ENCODE measurements around the gene BANF2.

Gene BANF2

DNA sequence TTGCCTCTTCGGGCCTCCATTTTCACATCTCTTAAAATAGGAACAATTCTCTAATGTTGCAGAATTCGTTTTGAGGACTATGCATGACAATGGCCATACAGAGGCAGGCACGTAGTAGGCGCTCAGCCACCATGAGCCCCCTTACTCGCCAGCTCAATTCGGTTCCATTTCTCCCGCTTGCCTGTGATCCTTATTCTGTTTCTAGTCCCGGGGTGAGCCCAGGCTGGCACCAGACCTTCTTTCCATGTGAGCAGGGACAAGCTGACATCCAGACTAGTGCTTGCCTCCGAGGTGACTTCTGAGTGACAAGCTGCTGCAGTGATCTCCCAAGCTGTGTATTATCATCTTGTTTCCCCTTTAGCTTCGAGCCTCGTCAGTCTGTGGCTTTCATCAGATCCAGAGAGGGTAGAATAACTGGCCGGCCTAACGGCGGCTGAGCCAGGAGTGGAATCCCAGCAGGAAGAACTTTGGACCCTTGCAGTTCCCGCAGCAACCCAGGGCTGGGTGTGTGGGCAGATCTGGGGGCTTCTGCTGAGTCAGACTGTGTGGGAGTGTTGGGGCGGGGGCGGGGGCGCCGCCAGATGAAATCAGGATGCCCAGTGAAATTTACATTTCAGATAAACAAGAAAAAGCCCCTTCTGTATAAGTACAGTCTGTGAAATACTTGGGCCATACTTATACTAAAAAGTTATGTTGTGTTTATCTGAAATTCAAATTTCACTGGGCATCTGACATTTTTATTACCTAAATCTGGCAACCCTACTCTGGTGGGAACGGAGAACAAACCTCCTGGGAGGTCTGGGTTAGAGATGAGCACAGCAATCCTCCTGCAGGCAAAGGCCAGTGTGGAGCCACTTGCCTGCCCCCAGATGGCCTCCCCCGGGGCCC lies 10.9 kb downstream of the BANF2 start:
- no peak for DNase-seq (ENCODE audit: low read depth)

- no peak for DNase-seq (ENCODE audit: low read depth)
Observed at GRCh38 chr20:17711267-17711627, 11.5 kb downstream of the BANF2 start.

- no peak for DNase-seq (ENCODE audit: low read depth)
Observed at GRCh38 chr20:17712201-17712600, 12.4 kb downstream of the BANF2 start.

- DNase-seq (ENCODE audit: low read depth) = no peak
Observed at GRCh38 chr20:17712708-17713107, 12.9 kb downstream of the BANF2 start.

- no peak for DNase-seq (ENCODE audit: low read depth)
Observed at GRCh38 chr20:17714597-17714996, 14.8 kb downstream of the BANF2 start.

DNA sequence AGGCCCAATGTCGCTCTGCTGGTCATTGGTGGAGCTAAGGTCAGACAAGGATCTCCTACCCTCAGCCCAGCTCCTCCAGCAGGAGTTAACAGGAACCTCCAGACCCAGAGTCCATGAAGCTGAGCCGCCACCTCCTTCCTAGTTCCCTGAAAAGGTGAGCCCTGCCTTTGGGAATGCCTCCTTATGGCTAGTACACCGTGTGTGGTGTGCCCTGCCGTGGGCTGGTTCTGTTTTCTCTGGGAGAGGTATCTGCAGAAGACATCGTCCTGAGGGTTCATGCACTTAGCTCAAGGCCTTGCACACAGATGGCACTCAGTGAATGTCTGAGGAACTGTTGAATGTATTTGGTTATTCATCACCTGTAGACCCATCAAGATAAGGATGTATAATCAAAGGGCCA lies 15.3 kb downstream of the BANF2 start:
- DNase-seq (ENCODE audit: low read depth) = no peak

GRCh38 chr20:17716331-17716730 lies 16.6 kb downstream of the BANF2 start:
- DNase-seq (ENCODE audit: low read depth) = no peak

DNA sequence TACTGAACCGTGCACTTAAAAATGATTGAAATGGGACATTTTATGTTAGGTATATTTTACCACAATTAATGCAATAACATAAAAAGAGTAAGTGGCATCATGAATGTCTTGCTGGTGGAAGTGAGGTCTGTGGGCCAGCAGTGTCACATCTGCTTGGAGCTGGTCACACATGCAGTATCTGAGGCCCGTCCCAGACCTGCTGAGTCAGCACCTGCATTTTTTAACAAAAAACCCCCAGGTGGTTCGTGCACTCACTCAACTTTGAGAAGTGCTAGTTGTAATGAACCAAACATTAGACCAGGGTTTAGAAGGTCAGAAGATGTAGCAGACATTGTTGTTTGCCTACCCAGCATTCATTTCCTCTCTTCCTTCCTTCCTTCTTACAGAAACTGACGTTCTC lies 21.0 kb downstream of the BANF2 start:
- no peak for DNase-seq (ENCODE audit: low read depth)

DNA sequence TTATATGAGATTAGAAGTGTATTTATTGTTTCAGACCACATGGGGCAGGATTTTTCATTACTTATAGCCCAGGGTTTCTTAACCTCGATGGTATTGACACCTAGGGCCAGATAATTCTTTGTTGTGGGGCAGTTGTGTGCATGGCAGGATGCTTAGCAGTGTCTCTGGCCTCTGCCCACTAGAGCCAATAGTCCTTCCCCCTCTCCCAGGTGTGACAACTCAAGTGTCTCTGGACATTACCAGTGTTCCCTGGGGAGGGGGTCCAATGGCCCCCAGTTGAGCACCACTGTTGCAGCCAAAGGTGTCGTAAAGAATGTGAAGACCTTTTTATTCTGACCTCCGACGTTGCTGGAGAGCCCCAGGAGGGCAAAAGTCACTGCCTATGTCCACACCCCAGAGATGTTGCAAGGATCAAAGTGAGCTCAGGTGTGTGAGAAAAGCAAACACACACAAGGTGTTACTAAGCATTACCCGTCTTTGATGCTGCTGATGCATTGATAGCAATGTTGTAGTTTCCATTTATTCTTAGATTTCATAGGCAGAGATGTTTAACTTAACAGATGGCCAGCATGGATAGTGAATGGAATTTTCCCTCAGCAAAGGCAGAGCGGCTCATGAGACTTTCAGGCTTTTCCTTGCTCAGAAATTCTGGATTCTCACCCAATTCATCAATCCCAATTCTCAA lies 22.2 kb downstream of the BANF2 start:
- DNase-seq (ENCODE audit: low read depth) = no peak

DNA sequence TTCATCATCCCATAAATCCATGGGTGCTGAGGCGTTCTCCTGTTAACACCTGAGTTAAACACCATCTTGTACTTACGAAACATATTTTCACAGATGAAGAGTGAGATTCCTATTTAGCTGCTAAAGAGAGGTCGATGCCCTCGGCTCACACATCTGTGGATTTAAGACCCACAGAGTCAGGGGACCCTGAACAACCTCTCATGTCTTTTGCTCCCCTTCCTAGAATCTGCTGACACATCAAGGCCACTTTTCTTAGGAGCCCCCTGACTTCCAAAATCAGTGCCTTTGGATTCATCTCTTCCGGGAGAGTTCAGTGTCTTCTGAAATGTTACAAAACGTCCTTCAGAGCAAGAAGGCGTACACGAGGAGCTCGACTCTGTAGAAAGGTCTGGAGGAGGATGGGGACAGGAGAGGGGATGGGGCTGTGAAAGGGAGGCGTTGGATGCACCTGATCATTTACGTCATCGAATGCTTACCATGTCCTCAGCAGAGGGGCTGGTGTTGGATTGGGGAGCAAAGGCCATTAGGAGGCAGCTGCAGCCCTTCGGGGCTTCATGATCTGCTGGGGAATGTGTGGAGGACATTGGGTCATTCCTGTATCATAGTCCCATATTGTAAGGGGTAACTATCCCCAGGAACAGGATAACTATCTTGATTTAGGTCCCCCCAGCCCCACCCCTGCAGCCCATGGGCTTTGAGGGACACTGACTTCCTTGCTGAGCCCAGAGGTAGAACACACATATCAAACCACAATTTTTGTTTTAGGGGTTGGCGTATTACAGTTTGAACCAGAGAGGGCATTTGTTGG lies 22.9 kb downstream of the BANF2 start:
- DNase-seq (ENCODE audit: low read depth) = no peak

- no peak for DNase-seq (ENCODE audit: low read depth)
Observed at GRCh38 chr20:17723301-17723691, 23.5 kb downstream of the BANF2 start.

- no peak for DNase-seq (ENCODE audit: low read depth)
Observed at GRCh38 chr20:17725094-17725835, 25.5 kb downstream of the BANF2 start.

- DNase-seq (ENCODE audit: low read depth) = no peak
Observed at GRCh38 chr20:17726902-17727301, 27.1 kb downstream of the BANF2 start.

DNA sequence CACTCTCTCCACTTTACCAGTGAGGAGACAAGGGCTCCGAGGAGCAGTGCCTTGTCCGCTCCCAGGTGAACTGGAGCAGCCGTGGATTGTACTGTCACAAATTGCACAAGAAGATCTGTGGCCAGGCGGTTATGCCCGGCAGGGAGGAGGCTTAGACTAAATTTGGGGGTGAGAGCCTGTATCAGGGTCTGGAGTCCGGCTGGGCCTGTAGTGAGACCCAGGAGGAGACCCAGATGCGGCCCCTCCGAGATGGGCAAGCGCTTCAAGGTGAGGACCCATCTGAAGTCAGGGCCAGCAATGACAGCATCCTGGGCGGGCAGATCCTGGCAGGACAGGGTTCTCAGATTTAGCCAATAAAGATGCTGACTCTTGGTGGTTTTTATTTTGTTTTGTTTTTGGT lies 27.6 kb downstream of the BANF2 start:
- DNase-seq (ENCODE audit: low read depth) = no peak

DNA sequence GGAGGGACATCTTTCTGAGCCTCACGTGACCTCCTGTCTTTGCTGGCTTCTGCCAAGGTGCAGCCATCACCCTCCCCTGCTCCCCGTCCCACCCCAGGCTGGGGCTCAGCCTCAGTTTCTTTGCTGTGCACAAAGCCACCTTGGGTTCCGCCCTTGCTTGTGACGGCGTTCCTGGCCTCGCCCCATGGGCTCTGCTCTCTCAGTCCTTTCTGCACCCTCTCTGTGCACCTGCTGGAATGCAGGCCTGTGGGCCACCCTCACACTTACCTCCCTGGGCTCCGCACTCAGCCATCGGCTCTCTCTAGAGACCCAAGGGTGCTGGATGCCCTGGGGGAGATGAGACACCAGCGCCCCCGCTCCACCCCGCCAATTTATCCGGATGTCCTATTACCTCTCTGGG lies 28.3 kb downstream of the BANF2 start:
- no peak for DNase-seq (ENCODE audit: low read depth)

- DNase-seq (ENCODE audit: low read depth) = no peak
Observed at GRCh38 chr20:17730071-17730470, 30.3 kb downstream of the BANF2 start.

DNA sequence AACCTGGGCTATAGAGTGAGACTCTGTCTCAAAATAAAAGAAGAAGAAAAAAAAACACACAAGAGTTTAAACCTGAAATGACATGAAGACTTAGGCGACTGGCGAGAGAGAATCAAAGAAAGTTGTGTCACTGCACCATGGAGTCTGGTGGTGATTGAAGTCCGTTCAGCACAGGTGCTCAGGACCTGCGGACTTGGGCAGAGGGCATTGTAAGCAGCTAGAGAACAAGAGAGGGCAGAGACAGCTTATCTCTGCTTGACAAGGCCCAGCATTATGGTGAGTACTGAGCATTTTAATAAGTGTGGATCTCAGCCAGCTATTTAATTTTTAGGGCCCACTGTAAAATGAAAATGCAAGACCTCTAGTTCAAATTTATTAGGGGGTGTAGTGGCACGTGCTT lies 31.5 kb downstream of the BANF2 start:
- no peak for DNase-seq (ENCODE audit: low read depth)

GRCh38 chr20:17732907-17733521 lies 33.2 kb downstream of the BANF2 start:
- no peak for DNase-seq (ENCODE audit: low read depth)

DNA sequence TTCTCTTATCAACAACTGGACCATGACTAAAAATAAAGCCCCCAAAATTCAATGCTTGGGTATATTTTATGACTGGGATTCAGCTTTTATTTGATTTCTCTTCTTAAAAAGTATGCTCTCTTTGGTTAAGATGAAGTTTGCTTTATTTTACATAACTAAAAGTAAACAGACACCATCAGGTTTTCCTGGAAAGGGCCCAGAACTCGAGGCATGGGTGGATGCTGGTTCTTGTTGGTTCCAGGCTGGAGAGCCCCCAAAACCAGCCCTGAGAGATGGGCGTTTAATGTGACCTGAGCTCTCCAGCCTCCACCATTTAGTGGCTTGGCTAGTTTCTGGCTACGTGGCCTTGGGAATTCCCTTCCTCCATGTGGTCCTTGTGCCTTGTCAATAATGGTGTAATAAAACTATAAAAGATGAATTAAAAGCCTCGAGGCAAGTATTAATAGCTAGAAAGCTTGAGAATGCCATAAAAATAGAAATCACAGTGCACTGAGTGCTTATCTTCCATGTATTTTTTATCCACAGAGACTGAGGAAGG lies 34.1 kb downstream of the BANF2 start:
- DNase-seq (ENCODE audit: low read depth) = no peak

DNA sequence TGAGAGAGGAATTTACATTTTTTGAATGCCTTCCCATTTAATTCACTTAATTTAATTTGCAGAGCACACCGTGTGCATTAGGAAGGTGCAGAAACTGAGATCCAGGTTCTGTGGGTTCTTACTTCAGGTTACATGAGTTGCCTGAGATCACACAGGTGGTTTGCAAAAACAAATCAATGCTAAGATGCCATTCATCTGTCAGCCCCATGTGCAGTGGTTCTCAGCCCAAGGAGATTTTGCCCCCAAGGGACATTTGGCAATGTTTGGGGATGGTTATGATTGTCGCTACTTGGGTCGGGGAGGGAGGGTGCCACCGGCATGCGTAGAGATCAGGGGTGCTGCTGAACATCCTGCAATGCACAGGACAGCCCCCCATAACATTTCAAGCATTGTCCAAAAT lies 34.6 kb downstream of the BANF2 start:
- no peak for DNase-seq (ENCODE audit: low read depth)

DNA sequence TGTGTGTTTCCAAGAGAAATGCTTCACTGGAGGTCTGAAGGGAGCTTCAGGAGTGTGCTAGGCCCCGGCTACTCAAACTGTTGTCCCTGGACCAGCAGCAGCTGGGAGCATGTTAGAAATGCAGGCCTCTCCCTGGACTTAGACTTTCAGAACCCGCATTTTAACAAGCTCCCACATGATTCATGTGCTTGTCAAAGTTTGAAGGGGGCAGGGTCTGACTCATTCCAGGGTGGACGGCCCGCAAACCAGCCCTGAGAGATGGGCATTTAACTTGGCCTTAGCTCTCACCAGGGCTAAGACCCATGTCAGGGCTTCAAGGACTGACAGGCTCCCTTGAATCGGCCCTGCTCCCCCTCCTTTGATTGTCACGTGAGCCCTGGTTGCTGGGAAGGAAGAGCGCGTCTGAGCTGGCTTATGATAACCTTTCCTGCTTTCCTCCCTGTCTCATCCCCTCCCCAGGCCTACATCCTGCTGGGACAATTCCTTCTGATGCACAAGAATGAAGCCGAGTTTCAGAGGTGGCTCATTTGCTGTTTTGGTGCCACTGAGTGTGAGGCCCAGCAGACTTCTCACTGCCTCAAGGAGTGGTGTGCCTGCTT lies 35.5 kb downstream of the BANF2 start:
- no peak for DNase-seq (ENCODE audit: low read depth)
